ENCODE data around the gene GGCX.

DNA sequence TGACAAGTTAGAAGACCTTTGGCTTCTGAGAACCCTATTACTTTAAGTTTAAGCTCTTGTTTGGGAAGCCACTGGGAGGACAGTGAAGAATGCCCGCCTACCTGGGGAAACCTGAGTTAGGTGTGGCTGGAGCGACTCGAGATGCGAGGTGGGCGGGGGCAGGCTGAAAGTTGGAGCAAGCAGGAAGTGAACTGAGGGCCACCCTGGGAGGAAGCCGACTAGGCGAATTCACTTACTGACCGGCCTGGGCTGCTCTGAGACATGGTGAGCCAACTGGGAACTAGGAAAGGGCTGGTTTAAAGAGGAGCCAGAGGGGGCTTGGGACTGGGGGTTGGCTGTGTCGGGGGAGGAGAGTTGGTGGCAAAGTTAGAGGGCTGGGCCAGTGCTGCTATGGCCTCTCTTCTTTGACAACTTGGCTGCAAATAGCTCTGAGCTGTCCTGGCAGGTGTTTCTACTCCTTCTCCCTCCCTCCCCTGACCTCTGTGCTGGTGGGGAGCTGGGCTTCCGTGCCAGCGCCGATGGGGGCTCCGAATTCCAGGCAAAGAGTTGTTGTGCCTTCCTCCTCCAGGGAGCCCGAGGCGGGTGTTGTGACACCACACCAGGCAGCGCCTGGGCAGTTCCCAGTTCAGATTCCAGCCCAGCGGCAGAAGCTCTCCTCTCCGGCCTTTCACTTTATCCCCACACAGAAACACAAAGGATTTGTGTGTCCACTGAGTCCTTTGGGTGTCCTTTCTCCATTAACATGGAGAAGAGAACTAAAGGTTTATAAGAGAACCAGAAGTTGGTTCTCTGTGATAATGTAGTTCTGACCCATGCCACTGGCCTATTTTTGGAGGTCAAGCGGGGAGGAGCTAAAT, 16.3 kb upstream of the GGCX start, which contains the start of gene VAMP8:
- no peak for TF ChIP-seq EZH2 (IDR thresholded peaks at IDR 0.05; ENCODE audit: borderline replicate concordance, low read length)
- no peak for TF ChIP-seq CTCF (IDR thresholded peaks at IDR 0.05; ENCODE audit: low read length)
